A549 (cell line): ENCODE measurements around the gene UPF3B. TPM values are rescaled to one million over a fixed set of nuclear protein-coding genes. Genes with fewer than 3 reads are reported as not detected.

Source experiments
- ATAC-seq, 2 experiments: fragments of 200-7000 bp in 1 of 2; fragments of >200 bp in 1 of 2; cut with Nextera tagmentation in 1 of 2; cut with Tn5 transposase in 1 of 2; 3 replicates each; pipeline versions ENCODE4 v1.8.0 to v1.9.1; 2018 to 2020; ENCODE audit warnings: mild to moderate bottlenecking in 1 of 2, moderate library complexity in 1 of 2
- CTCF ChIA-PET: fragments of 300-600 bp; sonication (Branson Sonifier 250); formaldehyde crosslinking; extraction: SDS; loops from one replicate; lab custom pipeline; 2021; ENCODE audit warnings: antibody characterized with exemption, inconsistent platforms; lab: Yijun Ruan, JAX
- POLR2A ChIA-PET: fragments of 350-600 bp; formaldehyde crosslinking; extraction: SDS; loops from one replicate; lab custom pipeline; 2021; ENCODE audit warnings: antibody characterized with exemption, inconsistent platforms; lab: Yijun Ruan, JAX
- DNase-seq, 2 experiments: peaks; one replicate each; pipeline versions ENCODE4 v3.0.0 to v3.0.0-alpha.2; 2011 to 2016; ENCODE audit warnings: low read depth in 1 of 2, low spot score in 1 of 2
- FAIRE-seq: peaks from 2 replicates; lab custom pipeline; 2011; peaks lifted over from hg19 to GRCh38; lab: Jason Lieb, UNC
- H3K27ac ChIP-seq, 2 experiments: fragments of >200 bp; sonication (Bioruptor Twin); formaldehyde crosslinking; 3 replicates each; pipeline ENCODE4 v1.5.1; 2016 to 2017
- H3K4me1 ChIP-seq: fragments of >200 bp; sonication (Bioruptor Twin); formaldehyde crosslinking; 3 replicates; pipeline ENCODE4 v1.6.1; 2016
- H3K4me2 ChIP-seq: fragments of >200 bp; sonication (Bioruptor Twin); formaldehyde crosslinking; 3 replicates; pipeline ENCODE4 v1.6.1; 2016
- H3K4me3 ChIP-seq: fragments of >200 bp; sonication (Bioruptor Twin); formaldehyde crosslinking; 3 replicates; pipeline ENCODE4 v1.5.1; 2016
- H3K9me3 ChIP-seq: fragments of >200 bp; sonication (Bioruptor Twin); formaldehyde crosslinking; 3 replicates; pipeline ENCODE4 v1.6.1; 2016
- BHLHE40 ChIP-seq: IDR thresholded peaks from 2 replicates; pipeline ENCODE4 v1.6.1; 2012; ENCODE audit warnings: low read depth, low read length, inconsistent platforms
- CBX8 ChIP-seq: fragments of 200-600 bp; sonication (generic); IDR thresholded peaks from 2 replicates; pipeline ENCODE4 v1.6.1; 2016
- CEBPB ChIP-seq, 2 experiments: fragments of >200 bp in 1 of 2; sonication (Bioruptor Twin) in 1 of 2; formaldehyde crosslinking in 1 of 2; IDR thresholded peaks; 2 replicates each; pipeline ENCODE4 v1.6.1; 2012 to 2016
- FOXS1 ChIP-seq: fragments of 250-450 bp; sonication (Bioruptor Pico); IDR thresholded peaks from 2 replicates; pipeline ENCODE4 v1.5.0; 2020; ENCODE audit warnings: mild to moderate bottlenecking, moderate library complexity
- HDAC2 ChIP-seq: fragments of 200-600 bp; sonication (generic); IDR thresholded peaks from 2 replicates; pipeline ENCODE4 v1.6.1; 2016
- HOXA7 ChIP-seq: fragments of 250-450 bp; sonication (Bioruptor Pico); IDR thresholded peaks from 2 replicates; pipeline ENCODE4 v1.5.0; 2020; ENCODE audit warnings: mild to moderate bottlenecking, moderate library complexity
- HOXB13 ChIP-seq: fragments of 250-450 bp; sonication (Bioruptor Pico); IDR thresholded peaks from 2 replicates; pipeline ENCODE4 v1.5.0; 2020; ENCODE audit warnings: low read depth, mild to moderate bottlenecking, moderate library complexity
- HOXB5 ChIP-seq: fragments of 250-450 bp; sonication (Bioruptor Pico); IDR thresholded peaks from 2 replicates; pipeline ENCODE4 v1.5.0; 2020; ENCODE audit warnings: mild to moderate bottlenecking, moderate library complexity
- JUN ChIP-seq, 2 experiments: fragments of >200 bp; sonication (Bioruptor Twin); formaldehyde crosslinking; IDR thresholded peaks; 2 replicates in 1 of 2; 3 replicates in 1 of 2; pipeline ENCODE4 v1.6.1; 2016 to 2017
- KDM1A ChIP-seq: fragments of 200-600 bp; sonication (generic); IDR thresholded peaks from 2 replicates; pipeline ENCODE4 v1.6.1; 2016; ENCODE audit warnings: low read depth, mild to moderate bottlenecking
- KDM5A ChIP-seq: fragments of 200-600 bp; sonication (generic); IDR thresholded peaks from 2 replicates; pipeline ENCODE4 v1.6.1; 2016; ENCODE audit warnings: antibody characterized with exemption, mild to moderate bottlenecking
- NFE2L2 ChIP-seq: fragments of 150-350 bp; conservative IDR thresholded peaks from 2 replicates; pipeline ENCODE4 v1.6.1; 2014; ENCODE audit warnings: low read length
- NPAS2 ChIP-seq: fragments of 250-450 bp; sonication (Bioruptor Pico); IDR thresholded peaks from 2 replicates; pipeline ENCODE4 v1.8.0; 2022; ENCODE audit warnings: mild to moderate bottlenecking, moderate library complexity, borderline replicate concordance
- PHF8 ChIP-seq: fragments of 200-600 bp; sonication (generic); IDR thresholded peaks from 2 replicates; pipeline ENCODE4 v1.6.1; 2016; ENCODE audit warnings: low read depth, mild to moderate bottlenecking, antibody characterized with exemption, moderate library complexity, borderline replicate concordance
- RAD21 ChIP-seq, 2 experiments: fragments of >200 bp in 1 of 2; sonication (Bioruptor Twin) in 1 of 2; formaldehyde crosslinking in 1 of 2; IDR thresholded peaks in 1 of 2; conservative IDR thresholded peaks in 1 of 2; 2 replicates in 1 of 2; 3 replicates in 1 of 2; pipeline ENCODE4 v1.6.1; 2012 to 2018; ENCODE audit warnings: inconsistent platforms in 1 of 2
- RARB ChIP-seq: fragments of 250-450 bp; sonication (Bioruptor Pico); IDR thresholded peaks from 2 replicates; pipeline ENCODE4 v1.8.0; 2021; ENCODE audit warnings: mild to moderate bottlenecking, moderate library complexity
- RNF2 ChIP-seq: fragments of 200-600 bp; sonication (generic); IDR thresholded peaks from 2 replicates; pipeline ENCODE4 v1.6.1; 2016; ENCODE audit warnings: low read depth, mild to moderate bottlenecking, antibody characterized with exemption, moderate library complexity, borderline replicate concordance
- SREBF2 ChIP-seq: fragments of 450-650 bp; IDR thresholded peaks from 2 replicates; pipeline ENCODE4 v1.6.1; 2014; ENCODE audit warnings: mild to moderate bottlenecking, moderate library complexity
- TFCP2L1 ChIP-seq: fragments of 250-450 bp; sonication (Bioruptor Pico); IDR thresholded peaks from 2 replicates; pipeline ENCODE4 v1.5.0; 2021; ENCODE audit warnings: mild to moderate bottlenecking
- TP53 ChIP-seq: fragments of 250-450 bp; sonication (Bioruptor Pico); IDR thresholded peaks from 2 replicates; pipeline ENCODE4 v1.5.0; 2021; ENCODE audit warnings: mild to moderate bottlenecking, moderate library complexity
- ZC3H11A ChIP-seq: fragments of 450-650 bp; IDR thresholded peaks from 2 replicates; pipeline ENCODE4 v1.6.1; 2014; ENCODE audit warnings: antibody characterized with exemption, mild to moderate bottlenecking
- ZSCAN20 ChIP-seq: fragments of 250-450 bp; sonication (Bioruptor Pico); IDR thresholded peaks from 2 replicates; pipeline ENCODE4 v1.8.0; 2022; ENCODE audit warnings: mild to moderate bottlenecking, moderate library complexity
- WGBS: methylation state at CpG from one replicate; pipeline ENCODE4 v1.1.6; 2017; ENCODE audit errors: missing lambda C conversion rate; 5-methylcytosine and 5-hydroxymethylcytosine counted together
- polyA plus RNA-seq, 4 experiments: library from polyadenylated mRNA; depleted of rRNA in 3 of 4; stranded (reverse); fragments of >200 nt; fragmentation: RNase III in 1 of 4; extraction: RNeasy Plus Mini Kit Qiagen cat#74134 plus additional on column Dnase treatment in 1 of 4; gene quantifications; 2 replicates in 3 of 4; 3 replicates in 1 of 4; pipeline ENCODE4 v1.2.3, GENCODE V29; 2011 to 2017
- TF ChIP-seq, protein P1 (sequence below): fragments of >200 bp; sonication (Bioruptor Twin); formaldehyde crosslinking; IDR thresholded peaks from 3 replicates; pipeline ENCODE4 v1.6.1; 2016
- TF ChIP-seq, protein P2 (sequence below): IDR thresholded peaks from 2 replicates; pipeline ENCODE4 v1.6.1; 2012
- TF ChIP-seq, protein P3 (sequence below): fragments of 250-450 bp; sonication (Bioruptor Pico); IDR thresholded peaks from 2 replicates; pipeline ENCODE4 v1.5.0; 2021; ENCODE audit warnings: mild to moderate bottlenecking, moderate library complexity, borderline replicate concordance
- TF ChIP-seq, protein P4 (sequence below): fragments of 200-600 bp; sonication (generic); IDR thresholded peaks from 2 replicates; pipeline ENCODE4 v1.6.1; 2016; ENCODE audit warnings: antibody characterized with exemption, mild to moderate bottlenecking, moderate library complexity
- TF ChIP-seq, protein P5 (sequence below): IDR thresholded peaks from 2 replicates; pipeline ENCODE4 v1.6.1; 2012

UPF3B gene
- polyA plus RNA-seq, 2 of the 4 experiments (the other 2 are of a cell fraction): 26.4 to 27.6 TPM

DNA sequence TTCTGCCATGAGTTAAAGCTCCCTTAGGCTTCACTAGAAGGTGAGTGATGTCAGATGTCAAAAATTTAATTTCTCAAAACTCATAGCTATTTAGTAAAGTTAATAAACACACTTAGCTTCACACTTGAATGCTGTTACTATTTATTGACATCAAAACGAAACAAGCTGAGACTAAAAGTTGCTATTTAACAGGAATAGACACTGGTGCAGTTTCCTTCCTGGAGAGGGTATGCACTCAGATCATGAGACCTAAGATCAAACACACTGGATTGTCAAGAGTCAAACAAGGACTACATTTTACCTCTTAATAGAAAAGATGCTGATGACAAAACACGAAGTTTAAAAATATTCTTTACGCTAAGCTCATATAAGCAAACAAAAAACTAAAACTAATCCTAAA is 18.9 kb downstream of the UPF3B start (continued):
- TF ChIP-seq, protein P1, sequence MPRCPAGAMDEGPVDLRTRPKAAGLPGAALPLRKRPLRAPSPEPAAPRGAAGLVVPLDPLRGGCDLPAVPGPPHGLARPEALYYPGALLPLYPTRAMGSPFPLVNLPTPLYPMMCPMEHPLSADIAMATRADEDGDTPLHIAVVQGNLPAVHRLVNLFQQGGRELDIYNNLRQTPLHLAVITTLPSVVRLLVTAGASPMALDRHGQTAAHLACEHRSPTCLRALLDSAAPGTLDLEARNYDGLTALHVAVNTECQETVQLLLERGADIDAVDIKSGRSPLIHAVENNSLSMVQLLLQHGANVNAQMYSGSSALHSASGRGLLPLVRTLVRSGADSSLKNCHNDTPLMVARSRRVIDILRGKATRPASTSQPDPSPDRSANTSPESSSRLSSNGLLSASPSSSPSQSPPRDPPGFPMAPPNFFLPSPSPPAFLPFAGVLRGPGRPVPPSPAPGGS: no peak
- TF ChIP-seq TFCP2L1 (CRISPR knock-in tag): no peak
- TF ChIP-seq NPAS2 (CRISPR knock-in tag): no peak
- no peak for TF ChIP-seq NFE2L2

DNA sequence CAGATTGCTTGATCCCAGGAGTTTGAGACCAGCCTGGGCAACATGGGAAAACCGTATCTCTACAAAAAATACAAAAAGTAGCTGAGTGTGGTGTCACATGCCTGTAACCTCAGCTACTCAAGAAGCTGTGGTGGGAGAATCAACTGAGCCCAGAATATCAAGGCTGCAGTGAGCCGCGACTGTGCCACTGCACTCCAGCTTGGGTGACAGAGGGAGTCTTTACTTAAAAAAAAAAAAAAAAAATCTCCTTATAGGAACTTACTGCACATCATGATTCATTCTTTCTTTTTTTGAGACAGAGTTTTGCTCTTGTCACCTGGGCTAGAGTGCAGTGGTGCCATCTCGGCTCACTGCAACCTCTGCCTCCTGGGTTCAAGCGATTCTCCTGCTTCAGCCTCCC is 24.3 kb downstream of the UPF3B start:
- POLR2A ChIA-PET: interaction anchor here (0.6 kb wide), 1 partner anchor 37 kb away, joined by 4 read pairs; the partner anchor contains the start of gene RPL39
- CTCF ChIA-PET: interaction anchor here (0.8 kb wide), 1 partner anchor 59 kb away, joined by 3 read pairs; no protein-coding TSS in a partner anchor

DNA sequence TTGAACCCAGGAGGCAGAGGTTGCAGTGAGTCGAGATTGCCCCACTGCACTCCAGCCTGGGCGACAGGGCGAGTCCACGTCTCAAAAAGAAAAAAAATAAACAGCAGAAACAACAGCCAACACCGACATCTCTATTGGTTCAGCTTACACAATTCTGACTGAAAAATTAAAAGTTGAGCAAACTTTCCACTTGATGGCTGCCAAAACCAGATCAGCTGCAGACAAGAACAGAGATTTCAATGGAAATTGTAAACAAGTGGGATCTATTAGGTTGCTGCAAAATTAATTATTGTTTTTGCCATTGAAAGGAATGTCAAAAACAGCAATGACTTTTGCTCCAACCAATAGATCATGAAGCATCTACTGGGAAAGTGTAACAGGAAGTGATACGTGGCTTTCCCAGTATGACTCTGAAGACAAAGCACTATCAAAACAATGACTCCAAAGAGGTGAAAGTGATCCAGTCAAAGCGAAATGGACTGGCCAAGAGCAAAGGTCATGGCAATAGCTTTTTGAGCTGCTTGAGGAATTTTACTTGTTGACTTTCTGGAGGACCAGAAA is 26.3 kb downstream of the UPF3B start:
- ChIA-PET CTCF (no interaction called here), POLR2A (interaction anchor here (1.5 kb wide), 1 partner anchor 35 kb away, joined by 3 read pairs; the partner anchor contains the start of gene RPL39)
- no peak for ATAC-seq
- WGBS: 79% methylated on average over 7 of the region's 7 CpGs
- Histone ChIP-seq H3K4me3 (no peak overlapping the region), H3K27ac (no peak overlapping the region), H3K4me2 (no peak overlapping the region), H3K9me3 (no peaks in the 10 kb centered on the region), H3K4me1 (no peaks in the 10 kb centered on the region)
- TF ChIP-seq BHLHE40 (no peak), ZSCAN20 (CRISPR knock-in tag) (no peak), FOXS1 (CRISPR knock-in tag) (no peak), HDAC2 (no peak), RNF2 (no peak), HOXA7 (no peak), ZC3H11A (no peak), TP53 (CRISPR knock-in tag) (no peak), SREBF2 (no peak), KDM1A (no peak), RAD21 (conservative IDR thresholded peaks at IDR 0.05 in 1 of 2, IDR thresholded peaks at IDR 0.05 in 1 of 2) (no peak), KDM5A (no peak), RARB (no peak), CBX8 (no peak)
- TF ChIP-seq, protein P2, sequence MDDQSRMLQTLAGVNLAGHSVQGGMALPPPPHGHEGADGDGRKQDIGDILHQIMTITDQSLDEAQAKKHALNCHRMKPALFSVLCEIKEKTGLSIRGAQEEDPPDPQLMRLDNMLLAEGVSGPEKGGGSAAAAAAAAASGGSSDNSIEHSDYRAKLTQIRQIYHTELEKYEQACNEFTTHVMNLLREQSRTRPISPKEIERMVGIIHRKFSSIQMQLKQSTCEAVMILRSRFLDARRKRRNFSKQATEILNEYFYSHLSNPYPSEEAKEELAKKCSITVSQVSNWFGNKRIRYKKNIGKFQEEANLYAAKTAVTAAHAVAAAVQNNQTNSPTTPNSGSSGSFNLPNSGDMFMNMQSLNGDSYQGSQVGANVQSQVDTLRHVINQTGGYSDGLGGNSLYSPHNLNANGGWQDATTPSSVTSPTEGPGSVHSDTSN: no peak
- TF ChIP-seq, protein P3, sequence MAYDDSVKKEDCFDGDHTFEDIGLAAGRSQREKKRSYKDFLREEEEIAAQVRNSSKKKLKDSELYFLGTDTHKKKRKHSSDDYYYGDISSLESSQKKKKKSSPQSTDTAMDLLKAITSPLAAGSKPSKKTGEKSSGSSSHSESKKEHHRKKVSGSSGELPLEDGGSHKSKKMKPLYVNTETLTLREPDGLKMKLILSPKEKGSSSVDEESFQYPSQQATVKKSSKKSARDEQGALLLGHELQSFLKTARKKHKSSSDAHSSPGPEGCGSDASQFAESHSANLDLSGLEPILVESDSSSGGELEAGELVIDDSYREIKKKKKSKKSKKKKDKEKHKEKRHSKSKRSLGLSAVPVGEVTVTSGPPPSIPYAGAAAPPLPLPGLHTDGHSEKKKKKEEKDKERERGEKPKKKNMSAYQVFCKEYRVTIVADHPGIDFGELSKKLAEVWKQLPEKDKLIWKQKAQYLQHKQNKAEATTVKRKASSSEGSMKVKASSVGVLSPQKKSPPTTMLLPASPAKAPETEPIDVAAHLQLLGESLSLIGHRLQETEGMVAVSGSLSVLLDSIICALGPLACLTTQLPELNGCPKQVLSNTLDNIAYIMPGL (CRISPR knock-in tag): no peak
- TF ChIP-seq, protein P4, sequence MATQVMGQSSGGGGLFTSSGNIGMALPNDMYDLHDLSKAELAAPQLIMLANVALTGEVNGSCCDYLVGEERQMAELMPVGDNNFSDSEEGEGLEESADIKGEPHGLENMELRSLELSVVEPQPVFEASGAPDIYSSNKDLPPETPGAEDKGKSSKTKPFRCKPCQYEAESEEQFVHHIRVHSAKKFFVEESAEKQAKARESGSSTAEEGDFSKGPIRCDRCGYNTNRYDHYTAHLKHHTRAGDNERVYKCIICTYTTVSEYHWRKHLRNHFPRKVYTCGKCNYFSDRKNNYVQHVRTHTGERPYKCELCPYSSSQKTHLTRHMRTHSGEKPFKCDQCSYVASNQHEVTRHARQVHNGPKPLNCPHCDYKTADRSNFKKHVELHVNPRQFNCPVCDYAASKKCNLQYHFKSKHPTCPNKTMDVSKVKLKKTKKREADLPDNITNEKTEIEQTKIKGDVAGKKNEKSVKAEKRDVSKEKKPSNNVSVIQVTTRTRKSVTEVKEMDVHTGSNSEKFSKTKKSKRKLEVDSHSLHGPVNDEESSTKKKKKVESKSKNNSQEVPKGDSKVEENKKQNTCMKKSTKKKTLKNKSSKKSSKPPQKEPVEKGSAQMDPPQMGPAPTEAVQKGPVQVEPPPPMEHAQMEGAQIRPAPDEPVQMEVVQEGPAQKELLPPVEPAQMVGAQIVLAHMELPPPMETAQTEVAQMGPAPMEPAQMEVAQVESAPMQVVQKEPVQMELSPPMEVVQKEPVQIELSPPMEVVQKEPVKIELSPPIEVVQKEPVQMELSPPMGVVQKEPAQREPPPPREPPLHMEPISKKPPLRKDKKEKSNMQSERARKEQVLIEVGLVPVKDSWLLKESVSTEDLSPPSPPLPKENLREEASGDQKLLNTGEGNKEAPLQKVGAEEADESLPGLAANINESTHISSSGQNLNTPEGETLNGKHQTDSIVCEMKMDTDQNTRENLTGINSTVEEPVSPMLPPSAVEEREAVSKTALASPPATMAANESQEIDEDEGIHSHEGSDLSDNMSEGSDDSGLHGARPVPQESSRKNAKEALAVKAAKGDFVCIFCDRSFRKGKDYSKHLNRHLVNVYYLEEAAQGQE: no peak
- FAIRE-seq: no peak
- no peak for DNase-seq

More for the DNA sequence above, 24.3 kb downstream of the UPF3B start:
- H3K4me2 ChIP-seq: no peak overlapping the region
- FAIRE-seq (no peak), ATAC-seq (no peak), DNase-seq (no peak)
- no peaks in the 10 kb centered on the region for H3K4me1 ChIP-seq
- no peaks in the 10 kb centered on the region for H3K9me3 ChIP-seq
- no peak overlapping the region for H3K4me3 ChIP-seq
- TF ChIP-seq HOXB13 (CRISPR knock-in tag): no peak
- no peak for TF ChIP-seq HOXB5
- no peak for TF ChIP-seq CEBPB (IDR thresholded peaks at IDR 0.05)
- no peak for TF ChIP-seq ZC3H11A
- TF ChIP-seq ZSCAN20 (CRISPR knock-in tag): no peak
- no peak for TF ChIP-seq JUN (IDR thresholded peaks at IDR 0.05)
- no peak for TF ChIP-seq CBX8
- TF ChIP-seq PHF8: no peak
- TF ChIP-seq, protein P5, sequence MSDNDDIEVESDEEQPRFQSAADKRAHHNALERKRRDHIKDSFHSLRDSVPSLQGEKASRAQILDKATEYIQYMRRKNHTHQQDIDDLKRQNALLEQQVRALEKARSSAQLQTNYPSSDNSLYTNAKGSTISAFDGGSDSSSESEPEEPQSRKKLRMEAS: no peak
- H3K27ac ChIP-seq: no peak overlapping the region
- 92% methylated on average over 5 of the region's 5 CpGs for WGBS
